Endothelial cell of umbilical vein (primary cell): ENCODE results near the gene RHOBTB1. TPM values are rescaled to one million over a fixed set of nuclear protein-coding genes. Genes with fewer than 3 reads are reported as not detected.

Experiments
- BruUV-seq: library from RNA; stranded (reverse); fragments of 400-500 nt; replicated peaks from 2 replicates; lab custom pipeline; 2021; lab: Mats Ljungman, UMichigan
- CTCF ChIA-PET: fragments of 300-600, 350-600 bp; sonication (Branson Sonifier 250); formaldehyde crosslinking; loops from one replicate; lab custom pipeline; 2021; ENCODE audit warnings: antibody characterized with exemption, inconsistent platforms; lab: Charles Lee
- POLR2A ChIA-PET: fragments of 300-600, 350-600 bp; sonication (Branson Sonifier 250); formaldehyde crosslinking; loops from one replicate; lab custom pipeline; 2021; ENCODE audit warnings: antibody characterized with exemption, inconsistent platforms; lab: Charles Lee
- DNase-seq: peaks from one replicate; pipeline ENCODE4 v3.0.0-alpha.2; 2011; ENCODE audit warnings: low read depth, low spot score
- FAIRE-seq: peaks from 2 replicates; lab custom pipeline; 2011; peaks lifted over from hg19 to GRCh38; lab: Jason Lieb, UNC
- H2AFZ ChIP-seq: 2 replicates; pipeline ENCODE4 v1.6.0; 2012; ENCODE audit warnings: low read depth, low read length, control low read depth, inconsistent platforms
- H3K27ac ChIP-seq: 2 replicates; pipeline ENCODE4 v1.5.1; 2011; ENCODE audit warnings: low read depth, mild to moderate bottlenecking, control low read depth, low read length, moderate library complexity; ENCODE audit not compliant: insufficient read depth
- H3K27me3 ChIP-seq, 2 experiments: 2 replicates each; pipeline versions ENCODE4 v1.6.0 to v1.6.1; 2011; ENCODE audit warnings: low read length in 2 of 2, mixed read lengths in 1 of 2; ENCODE audit not compliant: control insufficient read depth in 2 of 2, insufficient read depth in 2 of 2
- H3K36me3 ChIP-seq, 2 experiments: 2 replicates in 1 of 2; 3 replicates in 1 of 2; pipeline ENCODE4 v1.5.1; 2011; ENCODE audit warnings: low read length in 2 of 2, mild to moderate bottlenecking in 1 of 2, moderate library complexity in 1 of 2; ENCODE audit not compliant: control insufficient read depth in 2 of 2, insufficient read depth in 2 of 2; ENCODE audit errors: extremely low read depth in 1 of 2
- H3K4me1 ChIP-seq: 3 replicates; pipeline ENCODE4 v1.5.1; 2011; ENCODE audit warnings: mild to moderate bottlenecking, low read length; ENCODE audit not compliant: control insufficient read depth, insufficient read depth; ENCODE audit errors: extremely low read depth
- H3K4me2 ChIP-seq: 2 replicates; pipeline ENCODE4 v1.6.1; 2011; ENCODE audit warnings: low read length, control low read depth, mixed read lengths; ENCODE audit not compliant: insufficient read depth
- H3K4me3 ChIP-seq, 3 experiments: fragments of 200-600 bp in 1 of 3; sonication (generic), shearing (Covaris generic) in 1 of 3; replicated peaks in 1 of 3; 2 replicates each; pipeline ENCODE4 v1.5.1; 2011 to 2016; ENCODE audit warnings: control low read depth in 3 of 3, low read length in 3 of 3, mild to moderate bottlenecking in 2 of 3, inconsistent platforms in 1 of 3, low read depth in 1 of 3, moderate library complexity in 1 of 3; ENCODE audit not compliant: insufficient read depth in 1 of 3
- H3K79me2 ChIP-seq: 2 replicates; pipeline ENCODE4 v1.6.0; 2012; ENCODE audit warnings: low read length, inconsistent platforms; ENCODE audit not compliant: control insufficient read depth, insufficient read depth
- H3K9ac ChIP-seq: replicated peaks from 2 replicates; pipeline ENCODE3; 2011; ENCODE audit warnings: low read length, control low read depth; ENCODE audit not compliant: insufficient read depth; ENCODE audit errors: extremely low read depth
- H3K9me1 ChIP-seq: replicated peaks from 3 replicates; pipeline ENCODE4 v1.6.0; 2011; ENCODE audit warnings: mild to moderate bottlenecking, low read length; ENCODE audit not compliant: control insufficient read depth, insufficient read depth; ENCODE audit errors: extremely low read depth
- H3K9me3 ChIP-seq: replicated peaks from 2 replicates; pipeline ENCODE4 v1.5.1; 2012; ENCODE audit warnings: low read length, inconsistent platforms; ENCODE audit not compliant: control insufficient read depth, insufficient read depth
- H4K20me1 ChIP-seq: replicated peaks from 2 replicates; pipeline ENCODE3; 2011; ENCODE audit warnings: mild to moderate bottlenecking, low read length; ENCODE audit not compliant: control insufficient read depth, insufficient read depth; ENCODE audit errors: extremely low read depth
- EZH2 ChIP-seq: IDR thresholded peaks from 2 replicates; pipeline ENCODE4 v1.6.1; 2012; ENCODE audit warnings: borderline replicate concordance, low read depth, mild to moderate bottlenecking, moderate library complexity, low read length, inconsistent platforms; ENCODE audit not compliant: severe bottlenecking
- FOS ChIP-seq: IDR thresholded peaks from 2 replicates; pipeline ENCODE4 v1.6.1; 2011; ENCODE audit warnings: mild to moderate bottlenecking, low read length, moderate library complexity, borderline replicate concordance; ENCODE audit not compliant: insufficient read depth
- GATA2 ChIP-seq: IDR thresholded peaks from 2 replicates; pipeline ENCODE4 v1.7.0; 2011; ENCODE audit warnings: low read depth, mild to moderate bottlenecking, moderate library complexity, mixed read lengths, low read length; ENCODE audit not compliant: insufficient read length, insufficient read depth
- JUN ChIP-seq: IDR thresholded peaks from 2 replicates; pipeline ENCODE4 v1.6.1; 2011; ENCODE audit warnings: borderline replicate concordance, low read depth; ENCODE audit not compliant: insufficient read length, insufficient read depth
- MYC ChIP-seq: IDR thresholded peaks from one replicate; pipeline ENCODE4 v1.6.1; 2011; ENCODE audit warnings: mild to moderate bottlenecking, low read depth, low read length
- POLR2A ChIP-seq: IDR thresholded peaks from 2 replicates; pipeline ENCODE4 v1.6.1; 2012; ENCODE audit warnings: low read depth, mild to moderate bottlenecking, control low read depth, low read length
- POLR2AphosphoS5 ChIP-seq: IDR thresholded peaks from 2 replicates; pipeline ENCODE4 v1.6.1; 2012; ENCODE audit warnings: low read depth, mild to moderate bottlenecking, control low read depth, low read length, moderate library complexity; ENCODE audit not compliant: insufficient read depth
- dilution Hi-C: fragments of 300-500 bp; cut with MboI; formaldehyde crosslinking; loops from one replicate; pipeline ENCODE4 v1.15.0; 2019; ENCODE audit warnings: low sequenced_read_pairs; ENCODE audit not compliant: extremely low pct_ligation_motif_present
- intact Hi-C: fragments of 100-400 bp; cut with micrococcal nuclease; formaldehyde crosslinking; loops from one replicate; pipeline ENCODE4 v1.10.0; 2022
- polyA plus RNA-seq, 4 experiments: library from polyadenylated mRNA; depleted of rRNA in 3 of 4; stranded (reverse) in 3 of 4; unstranded in 1 of 4; fragments of >200 nt; gene quantifications; 2 replicates each; pipeline versions ENCODE4 v1.2.1 to v1.2.3, GENCODE V29; 2011 to 2012; ENCODE audit warnings: missing spikeins in 1 of 4
- total RNA-seq: library from RNA; stranded (reverse); gene quantifications from 2 replicates; pipeline ENCODE4 v1.2.3, GENCODE V29; 2021
- TF ChIP-seq, protein P1 (sequence below): IDR thresholded peaks from 2 replicates; pipeline ENCODE4 v1.6.1; 2011; ENCODE audit not compliant: insufficient read depth, insufficient read length
- TF ChIP-seq, protein P2 (sequence below), 2 donors: IDR thresholded peaks; 1 replicate in 1 of 2; 2 replicates in 1 of 2; pipeline ENCODE4 v1.5.1; 2011; ENCODE audit warnings: low read length in 2 of 2, mild to moderate bottlenecking in 2 of 2, moderate library complexity in 2 of 2, control low read depth in 1 of 2, inconsistent platforms in 1 of 2, low read depth in 1 of 2; ENCODE audit not compliant: insufficient read depth in 1 of 2; ENCODE audit errors: extremely low read depth in 1 of 2

RHOBTB1 gene
- total and polyA plus RNA-seq, 2 donors (not counting 3 experiments of a cell fraction or from before 2014, with no cell fraction given) = 21.2 to 31.0 TPM

DNA sequence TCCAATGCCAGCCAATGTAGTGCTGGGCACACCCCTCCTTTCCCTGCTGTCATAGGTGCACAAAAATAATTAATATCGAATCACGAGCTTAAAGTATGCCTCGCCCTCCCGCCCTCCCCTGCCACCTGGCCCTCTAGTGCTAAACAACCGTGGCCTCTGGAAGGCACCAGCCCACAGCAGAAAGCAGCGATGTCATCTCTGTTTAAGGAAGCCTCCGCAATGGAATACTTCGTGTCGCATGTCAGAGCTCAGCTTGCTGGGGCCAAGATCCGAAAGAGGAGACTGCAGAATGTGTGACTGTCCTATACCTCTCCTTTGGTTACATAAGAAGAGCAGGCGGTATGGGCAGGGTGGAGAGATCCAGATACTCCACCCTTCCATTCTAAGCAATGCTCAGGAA lies 71.5 kb downstream of the RHOBTB1 start:
- dilution Hi-C loops (no loop called here), intact Hi-C loops (no loop called here)
- H3K27me3 ChIP-seq = no peaks in the 10 kb centered on the region
- H3K4me3 ChIP-seq = no peak overlapping the region
- no peaks in the 10 kb centered on the region for H3K79me2 ChIP-seq
- no TSS peak for BruUV-seq
- H3K27ac ChIP-seq = no peak overlapping the region
- no peak for FAIRE-seq
- H3K4me1 ChIP-seq = no peaks in the 10 kb centered on the region
- CTCF ChIA-PET = interaction anchor here (1.1 kb wide), 1 partner anchor 52 kb away, joined by 3 read pairs; no protein-coding TSS in a partner anchor
- POLR2A ChIA-PET = no interaction called here
- no peak overlapping the region for H3K9ac ChIP-seq
- DNase-seq = no peak
- no peak overlapping the region for H3K4me2 ChIP-seq
- no peaks in the 10 kb centered on the region for H3K9me1 ChIP-seq
- TF ChIP-seq, protein P1, sequence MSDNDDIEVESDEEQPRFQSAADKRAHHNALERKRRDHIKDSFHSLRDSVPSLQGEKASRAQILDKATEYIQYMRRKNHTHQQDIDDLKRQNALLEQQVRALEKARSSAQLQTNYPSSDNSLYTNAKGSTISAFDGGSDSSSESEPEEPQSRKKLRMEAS = no peak
- TF ChIP-seq MYC (no peak), GATA2 (no peak), JUN (no peak), POLR2A (no peak), EZH2 (no peak), POLR2AphosphoS5 (no peak), FOS (no peak)
- TF ChIP-seq, protein P2, sequence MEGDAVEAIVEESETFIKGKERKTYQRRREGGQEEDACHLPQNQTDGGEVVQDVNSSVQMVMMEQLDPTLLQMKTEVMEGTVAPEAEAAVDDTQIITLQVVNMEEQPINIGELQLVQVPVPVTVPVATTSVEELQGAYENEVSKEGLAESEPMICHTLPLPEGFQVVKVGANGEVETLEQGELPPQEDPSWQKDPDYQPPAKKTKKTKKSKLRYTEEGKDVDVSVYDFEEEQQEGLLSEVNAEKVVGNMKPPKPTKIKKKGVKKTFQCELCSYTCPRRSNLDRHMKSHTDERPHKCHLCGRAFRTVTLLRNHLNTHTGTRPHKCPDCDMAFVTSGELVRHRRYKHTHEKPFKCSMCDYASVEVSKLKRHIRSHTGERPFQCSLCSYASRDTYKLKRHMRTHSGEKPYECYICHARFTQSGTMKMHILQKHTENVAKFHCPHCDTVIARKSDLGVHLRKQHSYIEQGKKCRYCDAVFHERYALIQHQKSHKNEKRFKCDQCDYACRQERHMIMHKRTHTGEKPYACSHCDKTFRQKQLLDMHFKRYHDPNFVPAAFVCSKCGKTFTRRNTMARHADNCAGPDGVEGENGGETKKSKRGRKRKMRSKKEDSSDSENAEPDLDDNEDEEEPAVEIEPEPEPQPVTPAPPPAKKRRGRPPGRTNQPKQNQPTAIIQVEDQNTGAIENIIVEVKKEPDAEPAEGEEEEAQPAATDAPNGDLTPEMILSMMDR (IDR thresholded peaks at IDR 0.05; ENCODE audit: extremely low read depth in 1 of 2, insufficient read depth in 1 of 2, low read depth in 1 of 2, low read length in 2 of 2) = no peak
- peaks cover 2 to 11% of the 10 kb centered on the region in 2 experiments for H3K36me3 ChIP-seq
- H3K9me3 ChIP-seq = no peaks in the 10 kb centered on the region
- H2AFZ ChIP-seq = no peak overlapping the region
- no peaks in the 10 kb centered on the region for H4K20me1 ChIP-seq
